K562 (cell line): ENCODE measurements around the gene FIS1. TPM values are rescaled to one million over a fixed set of nuclear protein-coding genes. Genes with fewer than 3 reads are reported as not detected.

Source experiments
- ATF6 ChIP-seq: sonication (generic); formaldehyde crosslinking; IDR thresholded peaks from 2 replicates; pipeline ENCODE4 v1.4.0; 2020; ENCODE audit warnings: mild to moderate bottlenecking, missing genetic modification reagents
- BRCA1 ChIP-seq, 2 experiments: fragments of 450-650 bp in 1 of 2; sonication (generic) in 1 of 2; formaldehyde crosslinking in 1 of 2; IDR thresholded peaks; 2 replicates each; pipeline versions ENCODE4 v1.5.0 to v1.6.1; 2017 to 2020; ENCODE audit warnings: mild to moderate bottlenecking in 1 of 2, missing genetic modification reagents in 1 of 2
- CREBBP ChIP-seq: IDR thresholded peaks from one replicate; pipeline ENCODE4 v1.6.1; 2012; ENCODE audit warnings: low read depth, mild to moderate bottlenecking, control low read depth, inconsistent platforms, low read length
- DPF2 ChIP-seq: fragments of 450-650 bp; IDR thresholded peaks from 2 replicates; pipeline ENCODE4 v1.6.1; 2016
- HIVEP1 ChIP-seq: fragments of 250-450 bp; sonication (Bioruptor Pico); IDR thresholded peaks from 2 replicates; pipeline ENCODE4 v1.4.0; 2020; ENCODE audit warnings: mild to moderate bottlenecking
- MIER1 ChIP-seq: fragments of 450-650 bp; IDR thresholded peaks from 2 replicates; pipeline ENCODE4 v1.6.1; 2016; ENCODE audit warnings: antibody characterized with exemption, mild to moderate bottlenecking, low read depth
- NFIX ChIP-seq: fragments of 250-450 bp; sonication (Bioruptor Pico); IDR thresholded peaks from 2 replicates; pipeline ENCODE4 v1.4.0; 2020; ENCODE audit warnings: low read depth, mild to moderate bottlenecking, moderate library complexity
- NR2C2 ChIP-seq, 2 experiments: fragments of 200-800 bp in 1 of 2; sonication (Bioruptor generic) in 1 of 2; sonication (generic) in 1 of 2; formaldehyde crosslinking in 1 of 2; IDR thresholded peaks; 2 replicates each; pipeline versions ENCODE4 v1.6.1 to v1.8.0; 2016 to 2022; ENCODE audit warnings: mild to moderate bottlenecking in 1 of 2, missing compliant biosample characterization in 1 of 2, missing genetic modification characterization in 1 of 2, missing genetic modification reagents in 1 of 2
- POLR2A ChIP-seq: fragments of 450-650 bp; conservative IDR thresholded peaks from 2 replicates; pipeline ENCODE4 v1.6.1; 2016
- POLR2AphosphoS5 ChIP-seq: IDR thresholded peaks from 2 replicates; pipeline ENCODE4 v1.6.1; 2011; ENCODE audit warnings: mild to moderate bottlenecking, low read depth, low read length, moderate library complexity; ENCODE audit not compliant: control insufficient read depth, insufficient read depth
- POLR2G ChIP-seq: fragments of 200-400 bp; formaldehyde crosslinking; IDR thresholded peaks from 2 replicates; pipeline ENCODE4 v1.6.1; 2017; ENCODE audit warnings: low read depth, mild to moderate bottlenecking, antibody characterized with exemption, low read length, moderate library complexity
- SAFB2 ChIP-seq: fragments of 200-400 bp; formaldehyde crosslinking; IDR thresholded peaks from 2 replicates; pipeline ENCODE4 v1.6.1; 2018; ENCODE audit warnings: borderline replicate concordance, low read length, low read depth, moderate library complexity; ENCODE audit not compliant: severe bottlenecking
- SRSF1 ChIP-seq: fragments of 200-400 bp; formaldehyde crosslinking; IDR thresholded peaks from 2 replicates; pipeline ENCODE4 v1.6.1; 2017; ENCODE audit warnings: mild to moderate bottlenecking, low read depth, low read length, moderate library complexity
- TEAD4 ChIP-seq, 2 experiments: sonication (generic) in 1 of 2; formaldehyde crosslinking in 1 of 2; IDR thresholded peaks; 2 replicates each; pipeline versions ENCODE4 v1.6.1 to v1.8.0; 2012 to 2022; ENCODE audit warnings: borderline replicate concordance in 1 of 2, inconsistent platforms in 1 of 2, low read length in 1 of 2, mild to moderate bottlenecking in 1 of 2, missing genetic modification reagents in 1 of 2
- ZNF41 ChIP-seq: fragments of 250-450 bp; sonication (Bioruptor Pico); conservative IDR thresholded peaks from 2 replicates; pipeline ENCODE4 v1.4.0; 2020; ENCODE audit warnings: mild to moderate bottlenecking
- ZNF589 ChIP-seq: fragments of 200-800 bp; sonication (Bioruptor generic); IDR thresholded peaks from 2 replicates; pipeline ENCODE4 v1.6.1; 2016; ENCODE audit warnings: low read depth, missing genetic modification characterization, missing compliant biosample characterization
- ZNF699 ChIP-seq: fragments of 250-450 bp; sonication (Bioruptor Pico); IDR thresholded peaks from 2 replicates; pipeline ENCODE4 v1.8.0; 2021; ENCODE audit warnings: mild to moderate bottlenecking, moderate library complexity; ENCODE audit not compliant: insufficient replicate concordance
- ZNF77 ChIP-seq: fragments of 250-450 bp; sonication (Bioruptor Pico); IDR thresholded peaks from 2 replicates; pipeline ENCODE4 v1.5.0; 2020
- polyA plus RNA-seq, 8 experiments: library from polyadenylated mRNA; depleted of rRNA in 4 of 8; stranded (reverse) in 5 of 8; unstranded in 3 of 8; fragments of >200 nt; fragmentation: Nextera tagmentation in 2 of 8; fragmentation: Illumina TruSeq in 1 of 8; extraction: Ambion mirVana in 2 of 8; extraction: Trizol in 1 of 8; gene quantifications; 2 replicates each; pipeline versions ENCODE4 v1.2.1 to v1.2.3, GENCODE V29; 2011 to 2014; ENCODE audit warnings: inconsistent platforms in 1 of 8, missing spikeins in 1 of 8
- total RNA-seq, 7 experiments: library from RNA; depleted of rRNA in 6 of 7; stranded (reverse); fragments of >200 nt in 6 of 7; fragmentation: Illumina TruSeq in 2 of 7; extraction: Trizol in 2 of 7; gene quantifications; 2 replicates each; pipeline versions ENCODE4 v1.2.1 to v1.2.3, GENCODE V29; 2011 to 2021; ENCODE audit warnings: low replicate concordance in 1 of 7
- TF ChIP-seq, protein P1 (sequence below): IDR thresholded peaks from 2 replicates; pipeline ENCODE4 v1.6.1; 2011; ENCODE audit warnings: borderline replicate concordance, low read depth, mild to moderate bottlenecking, moderate library complexity, low read length; ENCODE audit not compliant: insufficient read depth, poor library complexity, severe bottlenecking
- TF ChIP-seq, protein P2 (sequence below): sonication (generic); formaldehyde crosslinking; IDR thresholded peaks from 2 replicates; pipeline ENCODE4 v1.8.1; 2023; ENCODE audit warnings: mild to moderate bottlenecking, missing genetic modification reagents

FIS1 gene
- total and polyA plus RNA-seq, 9 of the 15 experiments (the other 6 are each of a cell fraction or from before 2014, with no cell fraction given): 86.0 to 257 (median 144) TPM

- TF ChIP-seq POLR2G: peak; percentile 89
- peak; percentile 6; the same call in 1 of the 2 replicates for TF ChIP-seq ATF6 (CRISPR knock-in tag)
- TF ChIP-seq SAFB2: no peak
- TF ChIP-seq ZNF589: no peak
- no peak for TF ChIP-seq MIER1
- TF ChIP-seq BRCA1 (IDR thresholded peaks at IDR 0.05): no peak
- no peak for TF ChIP-seq BRCA1 (CRISPR knock-in tag; IDR thresholded peaks at IDR 0.05)
- TF ChIP-seq POLR2AphosphoS5: peak; percentile 42
- no peak for TF ChIP-seq NFIX (CRISPR knock-in tag)
- TF ChIP-seq CREBBP: no peak
- no peak for TF ChIP-seq HIVEP1 (CRISPR knock-in tag)
- TF ChIP-seq POLR2A: peak; percentile 77
- TF ChIP-seq ZNF699: no peak
- TF ChIP-seq, protein P1, sequence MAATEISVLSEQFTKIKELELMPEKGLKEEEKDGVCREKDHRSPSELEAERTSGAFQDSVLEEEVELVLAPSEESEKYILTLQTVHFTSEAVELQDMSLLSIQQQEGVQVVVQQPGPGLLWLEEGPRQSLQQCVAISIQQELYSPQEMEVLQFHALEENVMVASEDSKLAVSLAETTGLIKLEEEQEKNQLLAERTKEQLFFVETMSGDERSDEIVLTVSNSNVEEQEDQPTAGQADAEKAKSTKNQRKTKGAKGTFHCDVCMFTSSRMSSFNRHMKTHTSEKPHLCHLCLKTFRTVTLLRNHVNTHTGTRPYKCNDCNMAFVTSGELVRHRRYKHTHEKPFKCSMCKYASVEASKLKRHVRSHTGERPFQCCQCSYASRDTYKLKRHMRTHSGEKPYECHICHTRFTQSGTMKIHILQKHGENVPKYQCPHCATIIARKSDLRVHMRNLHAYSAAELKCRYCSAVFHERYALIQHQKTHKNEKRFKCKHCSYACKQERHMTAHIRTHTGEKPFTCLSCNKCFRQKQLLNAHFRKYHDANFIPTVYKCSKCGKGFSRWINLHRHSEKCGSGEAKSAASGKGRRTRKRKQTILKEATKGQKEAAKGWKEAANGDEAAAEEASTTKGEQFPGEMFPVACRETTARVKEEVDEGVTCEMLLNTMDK: peak; percentile 63
- no peak; the same call in 1 of the 2 replicates for TF ChIP-seq TEAD4 (IDR thresholded peaks at IDR 0.05; ENCODE audit: low read length)
- TF ChIP-seq TEAD4 (CRISPR knock-in tag; IDR thresholded peaks at IDR 0.05; ENCODE audit: borderline replicate concordance): no peak
- no peak for TF ChIP-seq ZNF77 (CRISPR knock-in tag)
- peak; percentile 66; the same call in 1 of the 2 replicates for TF ChIP-seq NR2C2 (CRISPR knock-in tag; IDR thresholded peaks at IDR 0.05)
- peak; percentile 95 for TF ChIP-seq NR2C2 (tag; IDR thresholded peaks at IDR 0.05)
- no peak for TF ChIP-seq DPF2
- TF ChIP-seq ZNF41 (CRISPR knock-in tag): 0 out of 2 replicates have a peak, but pooled peaks have one; percentile 47
- no peak for TF ChIP-seq SRSF1
- TF ChIP-seq, protein P2, sequence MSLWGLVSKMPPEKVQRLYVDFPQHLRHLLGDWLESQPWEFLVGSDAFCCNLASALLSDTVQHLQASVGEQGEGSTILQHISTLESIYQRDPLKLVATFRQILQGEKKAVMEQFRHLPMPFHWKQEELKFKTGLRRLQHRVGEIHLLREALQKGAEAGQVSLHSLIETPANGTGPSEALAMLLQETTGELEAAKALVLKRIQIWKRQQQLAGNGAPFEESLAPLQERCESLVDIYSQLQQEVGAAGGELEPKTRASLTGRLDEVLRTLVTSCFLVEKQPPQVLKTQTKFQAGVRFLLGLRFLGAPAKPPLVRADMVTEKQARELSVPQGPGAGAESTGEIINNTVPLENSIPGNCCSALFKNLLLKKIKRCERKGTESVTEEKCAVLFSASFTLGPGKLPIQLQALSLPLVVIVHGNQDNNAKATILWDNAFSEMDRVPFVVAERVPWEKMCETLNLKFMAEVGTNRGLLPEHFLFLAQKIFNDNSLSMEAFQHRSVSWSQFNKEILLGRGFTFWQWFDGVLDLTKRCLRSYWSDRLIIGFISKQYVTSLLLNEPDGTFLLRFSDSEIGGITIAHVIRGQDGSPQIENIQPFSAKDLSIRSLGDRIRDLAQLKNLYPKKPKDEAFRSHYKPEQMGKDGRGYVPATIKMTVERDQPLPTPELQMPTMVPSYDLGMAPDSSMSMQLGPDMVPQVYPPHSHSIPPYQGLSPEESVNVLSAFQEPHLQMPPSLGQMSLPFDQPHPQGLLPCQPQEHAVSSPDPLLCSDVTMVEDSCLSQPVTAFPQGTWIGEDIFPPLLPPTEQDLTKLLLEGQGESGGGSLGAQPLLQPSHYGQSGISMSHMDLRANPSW (CRISPR knock-in tag): no peak
Measured at GRCh38 chr7:101217388-101218235, 27.3 kb downstream of the FIS1 start, which contains the start of the genes PLOD3 and ZNHIT1 (continued).
